Liver (tissue), 9 donors: ENCODE measurements around the gene OR5B21. TPM values are rescaled to one million over a fixed set of nuclear protein-coding genes. Genes with fewer than 3 reads are reported as not detected.

Source experiments
- DNase-seq: peaks from one replicate; pipeline ENCODE4 v3.0.0-alpha.2; 2017; ENCODE audit warnings: low spot score
- H3K27ac ChIP-seq, 2 donors: one replicate each; pipeline ENCODE4 v1.7.0; 2013; ENCODE audit warnings: inconsistent platforms in 2 of 2, low read length in 2 of 2, control low read depth in 1 of 2, low read depth in 1 of 2, mild to moderate bottlenecking in 1 of 2
- H3K27me3 ChIP-seq, 4 donors: one replicate each; pipeline versions ENCODE4 v1.6.1 to v1.7.0; 2013; ENCODE audit warnings: low read length in 3 of 4, inconsistent platforms in 1 of 4, mild to moderate bottlenecking in 1 of 4, moderate library complexity in 1 of 4; ENCODE audit not compliant: control insufficient read depth in 4 of 4, insufficient read depth in 4 of 4
- H3K36me3 ChIP-seq, 4 donors: one replicate each; pipeline versions ENCODE4 v1.6.1 to v1.7.0; 2013; ENCODE audit warnings: low read length in 3 of 4, mild to moderate bottlenecking in 3 of 4, low read depth in 1 of 4, moderate library complexity in 1 of 4; ENCODE audit not compliant: control insufficient read depth in 4 of 4, insufficient read depth in 3 of 4
- H3K4me1 ChIP-seq, 4 donors: one replicate each; pipeline versions ENCODE4 v1.6.1 to v1.7.0; 2013; ENCODE audit warnings: low read length in 3 of 4, mild to moderate bottlenecking in 3 of 4, moderate library complexity in 1 of 4; ENCODE audit not compliant: control insufficient read depth in 4 of 4, insufficient read depth in 4 of 4
- H3K4me3 ChIP-seq, 3 donors: one replicate each; pipeline versions ENCODE4 v1.6.1 to v1.7.0; 2013; ENCODE audit warnings: low read length in 3 of 3, control low read depth in 1 of 3, low read depth in 1 of 3, mild to moderate bottlenecking in 1 of 3
- H3K9ac ChIP-seq, 2 donors: one replicate each; pipeline ENCODE4 v1.7.0; 2013; ENCODE audit warnings: low read length in 2 of 2, mild to moderate bottlenecking in 2 of 2, moderate library complexity in 2 of 2, control low read depth in 1 of 2, low read depth in 1 of 2
- H3K9me3 ChIP-seq, 4 donors: one replicate each; pipeline versions ENCODE4 v1.6.1 to v1.7.0; 2013; ENCODE audit warnings: low read length in 3 of 4; ENCODE audit not compliant: control insufficient read depth in 4 of 4
- ATF3 ChIP-seq: IDR thresholded peaks from 2 replicates; pipeline ENCODE4 v1.6.1; 2016; ENCODE audit warnings: antibody characterized with exemption
- EGR1 ChIP-seq, 2 donors: IDR thresholded peaks; 2 replicates each; pipeline ENCODE4 v1.6.1; 2016 to 2018; ENCODE audit warnings: antibody characterized with exemption in 2 of 2, low read depth in 2 of 2
- FOXA1 ChIP-seq: IDR thresholded peaks from 2 replicates; pipeline ENCODE4 v1.6.1; 2016; ENCODE audit warnings: antibody characterized with exemption
- FOXA2 ChIP-seq: IDR thresholded peaks from 2 replicates; pipeline ENCODE4 v1.6.1; 2016; ENCODE audit warnings: antibody characterized with exemption
- GABPA ChIP-seq, 2 donors: IDR thresholded peaks in 1 of 2; conservative IDR thresholded peaks in 1 of 2; 2 replicates each; pipeline ENCODE4 v1.6.1; 2016; ENCODE audit warnings: antibody characterized with exemption in 2 of 2, mild to moderate bottlenecking in 1 of 2, moderate library complexity in 1 of 2
- HNF4A ChIP-seq, 2 donors: conservative IDR thresholded peaks; 2 replicates each; pipeline ENCODE4 v1.6.1; 2016; ENCODE audit warnings: antibody characterized with exemption in 2 of 2, mild to moderate bottlenecking in 2 of 2
- HNF4G ChIP-seq: IDR thresholded peaks from 2 replicates; pipeline ENCODE4 v1.6.1; 2016; ENCODE audit warnings: antibody characterized with exemption
- JUND ChIP-seq, 2 donors: IDR thresholded peaks; 2 replicates each; pipeline ENCODE4 v1.6.1; 2016; ENCODE audit warnings: antibody characterized with exemption in 2 of 2
- NR2F2 ChIP-seq: IDR thresholded peaks from 2 replicates; pipeline ENCODE4 v1.6.1; 2016; ENCODE audit warnings: antibody characterized with exemption
- RAD21 ChIP-seq, 2 donors: IDR thresholded peaks; 2 replicates each; pipeline ENCODE4 v1.6.1; 2016; ENCODE audit warnings: antibody characterized with exemption in 2 of 2, mild to moderate bottlenecking in 2 of 2
- RXRA ChIP-seq, 2 donors: IDR thresholded peaks; 2 replicates each; pipeline ENCODE4 v1.6.1; 2017 to 2018; ENCODE audit warnings: antibody characterized with exemption in 2 of 2, mild to moderate bottlenecking in 1 of 2
- SP1 ChIP-seq: IDR thresholded peaks from 2 replicates; pipeline ENCODE4 v1.6.1; 2018; ENCODE audit warnings: antibody characterized with exemption, mild to moderate bottlenecking
- TAF1 ChIP-seq: conservative IDR thresholded peaks from 2 replicates; pipeline ENCODE4 v1.6.1; 2016; ENCODE audit warnings: antibody characterized with exemption, mild to moderate bottlenecking
- YY1 ChIP-seq: IDR thresholded peaks from 2 replicates; pipeline ENCODE4 v1.6.1; 2016; ENCODE audit warnings: antibody characterized with exemption, mild to moderate bottlenecking
- ZBTB33 ChIP-seq: IDR thresholded peaks from 2 replicates; pipeline ENCODE4 v1.6.1; 2016; ENCODE audit warnings: antibody characterized with exemption
- WGBS: extraction: QIAGEN DNeasy Blood & Tissue Kit; methylation state at CpG from one replicate; pipeline ENCODE4 v1.1.7; 2013; 5-methylcytosine and 5-hydroxymethylcytosine counted together
- polyA plus RNA-seq, 2 donors: library from polyadenylated mRNA; stranded (reverse) in 1 of 2; unstranded in 1 of 2; fragments of 200-250 nt in 1 of 2; fragments of >200 nt in 1 of 2; fragmentation: Nextera tagmentation in 1 of 2; extraction: Ambion mirVana in 1 of 2; gene quantifications; one replicate each; pipeline versions ENCODE4 v1.2.1 to v1.2.3, GENCODE V29; 2013 to 2015
- total RNA-seq, 2 donors: library from RNA; depleted of rRNA; stranded (reverse); fragments of >200 nt; gene quantifications; one replicate each; pipeline ENCODE4 v1.2.3, GENCODE V29; 2014
- TF ChIP-seq, protein P1 (sequence below): IDR thresholded peaks from 2 replicates; pipeline ENCODE4 v1.6.1; 2016; ENCODE audit warnings: antibody characterized with exemption
- TF ChIP-seq, protein P2 (sequence below): IDR thresholded peaks from 2 replicates; pipeline ENCODE4 v1.6.1; 2016; ENCODE audit warnings: antibody characterized with exemption, mild to moderate bottlenecking
- TF ChIP-seq, protein P3 (sequence below): fragments of 150-350 bp; IDR thresholded peaks from 2 replicates; pipeline ENCODE4 v1.5.1; 2017; ENCODE audit warnings: improper control_type of control experiment, low read depth, low read length; ENCODE audit not compliant: missing input control
- donor health status: healthy.
- donor health status: healthy.
- donor health status: healthy.
- donor health status: healthy.
- donor health status: healthy.

The OR5B21 gene
- total and polyA plus RNA-seq, 4 donors: not detected

DNA sequence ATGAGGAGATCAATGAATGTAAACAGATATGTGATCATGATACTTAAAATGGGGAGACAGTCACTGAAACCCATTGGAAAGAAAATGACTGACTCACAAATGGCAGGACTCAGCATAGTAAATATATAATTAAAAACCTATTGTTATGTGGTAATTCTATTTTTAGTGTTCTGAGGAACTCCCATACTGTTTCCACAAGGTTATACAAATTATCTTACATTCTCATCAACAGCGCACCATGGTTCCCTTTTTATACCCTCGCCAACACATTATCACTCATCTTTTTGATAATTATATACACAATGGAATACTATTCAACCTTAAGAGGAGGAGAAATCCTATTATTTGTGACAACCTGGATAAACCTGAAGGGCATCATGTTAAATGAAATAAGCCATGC, 17.1 kb downstream of the OR5B21 start:
- H3K27me3 ChIP-seq: no peaks in the 10 kb centered on the region
- no peak overlapping the region for H3K27ac ChIP-seq
- no peak for DNase-seq
- TF ChIP-seq GABPA (IDR thresholded peaks at IDR 0.05 in 1 of 2, conservative IDR thresholded peaks at IDR 0.05 in 1 of 2) (no peak), FOXA2 (no peak), HNF4A (conservative IDR thresholded peaks at IDR 0.05) (no peak), TAF1 (no peak), RAD21 (IDR thresholded peaks at IDR 0.05) (no peak), ZBTB33 (no peak), FOXA1 (no peak), EGR1 (IDR thresholded peaks at IDR 0.05; ENCODE audit: low read depth in 2 of 2) (no peak), YY1 (no peak)
- TF ChIP-seq, protein P1, sequence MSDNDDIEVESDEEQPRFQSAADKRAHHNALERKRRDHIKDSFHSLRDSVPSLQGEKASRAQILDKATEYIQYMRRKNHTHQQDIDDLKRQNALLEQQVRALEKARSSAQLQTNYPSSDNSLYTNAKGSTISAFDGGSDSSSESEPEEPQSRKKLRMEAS: no peak
- 49% methylated on average over 2 of the region's 2 CpGs for WGBS
- no peaks in the 10 kb centered on the region for H3K4me1 ChIP-seq
- no peaks in the 10 kb centered on the region for H3K9me3 ChIP-seq
- no peak overlapping the region for H3K9ac ChIP-seq
- H3K4me3 ChIP-seq: no peak overlapping the region
- H3K36me3 ChIP-seq: no peaks in the 10 kb centered on the region

GRCh38 chr11:58487170-58487569, 20.7 kb downstream of the OR5B21 start:
- Histone ChIP-seq H3K4me3 (no peak overlapping the region), H3K4me1 (no peaks in the 10 kb centered on the region), H3K27me3 (no peaks in the 10 kb centered on the region), H3K36me3 (no peaks in the 10 kb centered on the region), H3K9ac (no peak overlapping the region), H3K27ac (no peak overlapping the region), H3K9me3 (no peaks in the 10 kb centered on the region)
- DNase-seq: no peak
- TF ChIP-seq EGR1 (IDR thresholded peaks at IDR 0.05; ENCODE audit: low read depth in 2 of 2): no peak
- TF ChIP-seq, protein P2, sequence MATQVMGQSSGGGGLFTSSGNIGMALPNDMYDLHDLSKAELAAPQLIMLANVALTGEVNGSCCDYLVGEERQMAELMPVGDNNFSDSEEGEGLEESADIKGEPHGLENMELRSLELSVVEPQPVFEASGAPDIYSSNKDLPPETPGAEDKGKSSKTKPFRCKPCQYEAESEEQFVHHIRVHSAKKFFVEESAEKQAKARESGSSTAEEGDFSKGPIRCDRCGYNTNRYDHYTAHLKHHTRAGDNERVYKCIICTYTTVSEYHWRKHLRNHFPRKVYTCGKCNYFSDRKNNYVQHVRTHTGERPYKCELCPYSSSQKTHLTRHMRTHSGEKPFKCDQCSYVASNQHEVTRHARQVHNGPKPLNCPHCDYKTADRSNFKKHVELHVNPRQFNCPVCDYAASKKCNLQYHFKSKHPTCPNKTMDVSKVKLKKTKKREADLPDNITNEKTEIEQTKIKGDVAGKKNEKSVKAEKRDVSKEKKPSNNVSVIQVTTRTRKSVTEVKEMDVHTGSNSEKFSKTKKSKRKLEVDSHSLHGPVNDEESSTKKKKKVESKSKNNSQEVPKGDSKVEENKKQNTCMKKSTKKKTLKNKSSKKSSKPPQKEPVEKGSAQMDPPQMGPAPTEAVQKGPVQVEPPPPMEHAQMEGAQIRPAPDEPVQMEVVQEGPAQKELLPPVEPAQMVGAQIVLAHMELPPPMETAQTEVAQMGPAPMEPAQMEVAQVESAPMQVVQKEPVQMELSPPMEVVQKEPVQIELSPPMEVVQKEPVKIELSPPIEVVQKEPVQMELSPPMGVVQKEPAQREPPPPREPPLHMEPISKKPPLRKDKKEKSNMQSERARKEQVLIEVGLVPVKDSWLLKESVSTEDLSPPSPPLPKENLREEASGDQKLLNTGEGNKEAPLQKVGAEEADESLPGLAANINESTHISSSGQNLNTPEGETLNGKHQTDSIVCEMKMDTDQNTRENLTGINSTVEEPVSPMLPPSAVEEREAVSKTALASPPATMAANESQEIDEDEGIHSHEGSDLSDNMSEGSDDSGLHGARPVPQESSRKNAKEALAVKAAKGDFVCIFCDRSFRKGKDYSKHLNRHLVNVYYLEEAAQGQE: no peak
- TF ChIP-seq, protein P1: no peak
- no peak for TF ChIP-seq NR2F2
- TF ChIP-seq TAF1: no peak
- no peak for TF ChIP-seq SP1
- no peak for TF ChIP-seq HNF4A (conservative IDR thresholded peaks at IDR 0.05)
- no peak for TF ChIP-seq FOXA1
- TF ChIP-seq ATF3: no peak
- no peak for TF ChIP-seq RXRA (IDR thresholded peaks at IDR 0.05)
- TF ChIP-seq FOXA2: no peak
- TF ChIP-seq HNF4G: no peak
- TF ChIP-seq, protein P3, sequence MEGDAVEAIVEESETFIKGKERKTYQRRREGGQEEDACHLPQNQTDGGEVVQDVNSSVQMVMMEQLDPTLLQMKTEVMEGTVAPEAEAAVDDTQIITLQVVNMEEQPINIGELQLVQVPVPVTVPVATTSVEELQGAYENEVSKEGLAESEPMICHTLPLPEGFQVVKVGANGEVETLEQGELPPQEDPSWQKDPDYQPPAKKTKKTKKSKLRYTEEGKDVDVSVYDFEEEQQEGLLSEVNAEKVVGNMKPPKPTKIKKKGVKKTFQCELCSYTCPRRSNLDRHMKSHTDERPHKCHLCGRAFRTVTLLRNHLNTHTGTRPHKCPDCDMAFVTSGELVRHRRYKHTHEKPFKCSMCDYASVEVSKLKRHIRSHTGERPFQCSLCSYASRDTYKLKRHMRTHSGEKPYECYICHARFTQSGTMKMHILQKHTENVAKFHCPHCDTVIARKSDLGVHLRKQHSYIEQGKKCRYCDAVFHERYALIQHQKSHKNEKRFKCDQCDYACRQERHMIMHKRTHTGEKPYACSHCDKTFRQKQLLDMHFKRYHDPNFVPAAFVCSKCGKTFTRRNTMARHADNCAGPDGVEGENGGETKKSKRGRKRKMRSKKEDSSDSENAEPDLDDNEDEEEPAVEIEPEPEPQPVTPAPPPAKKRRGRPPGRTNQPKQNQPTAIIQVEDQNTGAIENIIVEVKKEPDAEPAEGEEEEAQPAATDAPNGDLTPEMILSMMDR: no peak
- no peak for TF ChIP-seq JUND (IDR thresholded peaks at IDR 0.05)
- TF ChIP-seq GABPA (IDR thresholded peaks at IDR 0.05 in 1 of 2, conservative IDR thresholded peaks at IDR 0.05 in 1 of 2): no peak
- no peak for TF ChIP-seq ZBTB33
- TF ChIP-seq RAD21 (IDR thresholded peaks at IDR 0.05): no peak
- no peak for TF ChIP-seq YY1
